Stimulated activated CD8-positive, alpha-beta memory T cell treated with anti-CD3 and anti-CD28 coated beads, Interleukin-2, amount 100 ng/mL, for 48 hours (primary cell): ENCODE results near the gene MACROD1.

Experiments
- DNase-seq, 2 donors: peaks; one replicate each; pipeline ENCODE4 v3.0.0-alpha.2; 2020; ENCODE audit warnings: low read depth in 2 of 2

Gene MACROD1

GRCh38 chr11:64036087-64037026, 129.6 kb downstream of the MACROD1 start:
- no peak for DNase-seq

- no peak for DNase-seq
These were observed 130.3 kb downstream of the MACROD1 start, which contains the start of gene FLRT1 for GRCh38 chr11:64035576-64035975. FLRT1 (plus strand) TSS chr11:64035931; CDS start chr11:64116268, 80,337 bp downstream.

GRCh38 chr11:64035081-64035524, 130.8 kb downstream of the MACROD1 start:
- DNase-seq: no peak

GRCh38 chr11:64034411-64034811, 131.5 kb downstream of the MACROD1 start:
- no peak for DNase-seq

GRCh38 chr11:64032050-64032449, 133.9 kb downstream of the MACROD1 start:
- no peak for DNase-seq

- DNase-seq: no peak
These were observed 134.9 kb downstream of the MACROD1 start for GRCh38 chr11:64031001-64031400.

GRCh38 chr11:64029773-64030172, 136.1 kb downstream of the MACROD1 start:
- DNase-seq: no peak

- no peak for DNase-seq
These were observed 137.4 kb downstream of the MACROD1 start for GRCh38 chr11:64028398-64029115.

- no peak for DNase-seq
These were observed 138.1 kb downstream of the MACROD1 start for GRCh38 chr11:64027651-64028397.

- DNase-seq: no peak
These were observed 139.2 kb downstream of the MACROD1 start for GRCh38 chr11:64026575-64027205.

- DNase-seq: no peak
These were observed 140.7 kb downstream of the MACROD1 start for GRCh38 chr11:64025205-64025604.

GRCh38 chr11:64023712-64024710, 141.9 kb downstream of the MACROD1 start:
- no peak for DNase-seq

GRCh38 chr11:64022125-64022784, 143.7 kb downstream of the MACROD1 start:
- DNase-seq: no peak

- no peak for DNase-seq
These were observed 144.2 kb downstream of the MACROD1 start for GRCh38 chr11:64021757-64022093.

GRCh38 chr11:64020976-64021756, 144.7 kb downstream of the MACROD1 start:
- DNase-seq: no peak

- no peak for DNase-seq
These were observed 146.5 kb downstream of the MACROD1 start for GRCh38 chr11:64019106-64020037.

GRCh38 chr11:64018310-64018709, 147.6 kb downstream of the MACROD1 start:
- no peak for DNase-seq

GRCh38 chr11:64017945-64018224, 148.0 kb downstream of the MACROD1 start:
- no peak for DNase-seq
